Bronchial epithelial cell (primary cell): ENCODE measurements around the gene CFAP299. TPM values are rescaled to one million over a fixed set of nuclear protein-coding genes. Genes with fewer than 3 reads are reported as not detected.
A peak's percentile ranks its signal among the peaks of the same experiment; 100 is the strongest.

Experiments
- DNase-seq: peaks from one replicate; pipeline ENCODE4 v3.0.0-alpha.2; 2010; ENCODE audit warnings: low read depth
- FAIRE-seq: peaks from 2 replicates; lab custom pipeline; 2011; peaks lifted over from hg19 to GRCh38; lab: Jason Lieb, UNC
- H3K27me3 ChIP-seq: 2 replicates; pipeline ENCODE4 v1.5.1; 2011; ENCODE audit warnings: low read length; ENCODE audit not compliant: control insufficient read depth, insufficient read depth
- H3K36me3 ChIP-seq: 2 replicates; pipeline ENCODE4 v1.5.1; 2011; ENCODE audit warnings: low read length; ENCODE audit not compliant: control insufficient read depth, insufficient read depth
- H3K4me3 ChIP-seq: 2 replicates; pipeline ENCODE4 v1.5.1; 2011; ENCODE audit warnings: mild to moderate bottlenecking, low read depth, low read length, control low read depth
- CTCF ChIP-seq: IDR thresholded peaks from 2 replicates; pipeline ENCODE4 v1.5.1; 2011; ENCODE audit warnings: mild to moderate bottlenecking, moderate library complexity, low read length, control low read depth, inconsistent platforms; ENCODE audit not compliant: insufficient read depth, severe bottlenecking
- total RNA-seq: library from RNA; depleted of rRNA; stranded (reverse); fragments of >200 nt; gene quantifications from 2 replicates; pipeline ENCODE4 v1.2.1, GENCODE V29; 2014

CFAP299 gene
- total RNA-seq, 1 donor from 2014 or later, result 0.26 TPM

DNA sequence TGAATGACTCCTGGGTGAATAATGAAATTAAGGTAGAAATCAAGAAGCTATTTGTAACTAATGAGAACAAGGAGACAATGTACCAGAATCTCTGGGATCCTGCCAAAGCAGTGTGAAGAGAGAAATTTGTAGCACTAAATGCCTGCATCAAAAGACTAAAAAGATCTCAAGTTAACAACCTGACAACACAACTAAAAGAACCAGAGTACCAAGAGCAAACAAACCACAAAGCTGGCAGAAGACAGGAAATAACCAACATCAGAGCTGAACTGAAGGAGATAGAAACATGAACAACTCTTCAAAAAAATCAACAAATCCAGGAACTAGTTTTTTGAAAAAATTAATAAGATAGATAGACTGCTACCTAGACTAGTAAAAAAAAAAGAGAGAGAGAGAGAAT is 8.4 kb downstream of the CFAP299 start:
- Histone ChIP-seq H3K4me3 (no peak overlapping the region), H3K27me3 (peaks cover 2% of the 10 kb centered on the region), H3K36me3 (no peaks in the 10 kb centered on the region)
- no peak for FAIRE-seq
- no peak for TF ChIP-seq CTCF
- DNase-seq, result no peak

- H3K27me3 ChIP-seq, result peaks cover 5% of the 10 kb centered on the region
- FAIRE-seq, result no peak
- no peak for DNase-seq
These were observed 24.6 kb downstream of the CFAP299 start for GRCh38 chr4:80360084-80360483.

DNA sequence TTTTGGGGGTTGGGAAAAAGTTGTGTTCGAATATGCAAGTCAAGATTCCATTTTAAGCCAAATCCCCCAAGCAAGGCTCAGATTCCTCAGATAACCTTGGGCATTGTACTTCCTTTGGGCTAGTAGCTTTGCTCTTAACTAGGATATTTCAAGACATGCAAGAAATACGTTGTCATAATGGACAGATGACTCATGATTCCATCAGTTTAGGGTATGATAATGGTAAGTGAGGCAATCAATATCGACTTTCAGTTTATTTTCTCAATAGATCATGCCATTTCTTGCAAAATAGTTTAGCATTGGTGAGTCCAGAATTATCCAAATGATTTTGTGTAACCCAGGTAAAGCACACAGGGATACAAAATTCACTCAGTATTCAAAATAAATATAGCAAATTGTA is 25.4 kb downstream of the CFAP299 start:
- TF ChIP-seq CTCF, result no peak
- no peak overlapping the region for H3K4me3 ChIP-seq
- H3K36me3 ChIP-seq, result no peaks in the 10 kb centered on the region
- DNase-seq (peak; percentile 46), FAIRE-seq (no peak)
- H3K27me3 ChIP-seq, result peaks cover 5% of the 10 kb centered on the region

More at GRCh38 chr4:80360084-80360483, 24.6 kb downstream of the CFAP299 start:
- H3K4me3 ChIP-seq, result no peak overlapping the region
- no peak for TF ChIP-seq CTCF
- H3K36me3 ChIP-seq, result no peaks in the 10 kb centered on the region

- no peaks in the 10 kb centered on the region for H3K36me3 ChIP-seq
- FAIRE-seq (no peak), DNase-seq (peak; percentile 57)
- no peak overlapping the region for H3K4me3 ChIP-seq
- TF ChIP-seq CTCF, result no peak
- peaks cover 5% of the 10 kb centered on the region for H3K27me3 ChIP-seq
These were observed 25.9 kb downstream of the CFAP299 start for GRCh38 chr4:80361329-80361900.

DNA sequence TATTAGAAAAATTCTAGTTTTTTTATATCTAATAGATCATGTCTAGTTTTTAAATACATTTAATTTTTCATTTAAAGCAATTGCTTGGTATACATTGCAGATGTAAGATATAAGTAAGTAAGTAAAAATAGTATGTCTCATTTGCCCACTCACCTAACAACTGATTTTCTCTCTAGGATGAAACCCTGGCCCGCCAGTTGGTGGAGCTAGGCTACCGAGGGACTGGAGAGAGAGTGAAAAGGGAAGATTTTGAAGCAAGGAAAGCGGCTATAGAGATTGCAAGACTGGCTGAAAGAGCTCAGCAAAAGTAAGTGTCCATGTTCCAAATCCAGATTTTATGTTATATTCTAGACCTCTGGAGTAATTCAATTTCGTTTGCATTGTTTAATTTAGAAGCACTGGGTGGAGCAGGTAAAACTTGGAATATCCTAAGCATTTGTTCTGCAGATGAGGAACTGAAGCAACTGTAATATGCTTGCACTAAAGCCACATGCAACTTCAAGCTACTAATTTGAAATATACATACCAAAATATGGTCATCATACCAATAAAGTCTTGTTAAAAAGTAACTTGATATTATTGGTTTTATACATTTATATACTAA is 27.1 kb downstream of the CFAP299 start:
- peak; percentile 49 for TF ChIP-seq CTCF
- FAIRE-seq (no peak), DNase-seq (peak; percentile 35)
- no peaks in the 10 kb centered on the region for H3K36me3 ChIP-seq
- peaks cover 5% of the 10 kb centered on the region for H3K27me3 ChIP-seq
- no peak overlapping the region for H3K4me3 ChIP-seq
